Trophoblast cell (in vitro differentiated cells and primary cell): ENCODE results near the gene LBH.
"Not testable (repeated sequence)": the region's sequence is repeated elsewhere in the genome, so short reads cannot be mapped to it uniquely, and the experiment has no call there.

Source experiments
- DNase-seq, 2 donors: peaks; one replicate each; pipeline ENCODE4 v3.0.0-alpha.2; 2016
- H2AFZ ChIP-seq: 2 replicates; pipeline ENCODE4 v1.6.1; 2013; ENCODE audit warnings: low read length, moderate library complexity, mild to moderate bottlenecking; ENCODE audit not compliant: insufficient read depth, poor library complexity
- H2AK5ac ChIP-seq: 2 replicates; pipeline ENCODE4 v1.6.1; 2013; ENCODE audit warnings: mild to moderate bottlenecking, low read length
- H2BK120ac ChIP-seq: 2 replicates; pipeline ENCODE4 v1.6.1; 2013; ENCODE audit warnings: low read length, mild to moderate bottlenecking, moderate library complexity; ENCODE audit not compliant: insufficient read depth, poor library complexity
- H2BK12ac ChIP-seq: 2 replicates; pipeline ENCODE4 v1.6.1; 2013; ENCODE audit warnings: mild to moderate bottlenecking, low read length, moderate library complexity
- H2BK5ac ChIP-seq: 2 replicates; pipeline ENCODE4 v1.6.1; 2013; ENCODE audit warnings: low read length, low read depth, moderate library complexity, mild to moderate bottlenecking; ENCODE audit not compliant: poor library complexity
- H3K14ac ChIP-seq: 2 replicates; pipeline ENCODE4 v1.6.1; 2013; ENCODE audit warnings: mild to moderate bottlenecking, low read length
- H3K18ac ChIP-seq: 2 replicates; pipeline ENCODE4 v1.6.1; 2013; ENCODE audit warnings: mild to moderate bottlenecking, low read length
- H3K23ac ChIP-seq: 2 replicates; pipeline ENCODE4 v1.6.1; 2013; ENCODE audit warnings: low read length
- H3K27ac ChIP-seq: 2 replicates; pipeline ENCODE4 v1.5.1; 2013; ENCODE audit warnings: low read depth, mild to moderate bottlenecking, inconsistent platforms, low read length, moderate library complexity
- H3K27me3 ChIP-seq: 2 replicates; pipeline ENCODE4 v1.6.1; 2013; ENCODE audit warnings: inconsistent platforms, mild to moderate bottlenecking, low read length, moderate library complexity; ENCODE audit not compliant: insufficient read depth
- H3K36me3 ChIP-seq, 2 experiments: 1 replicate in 1 of 2; 2 replicates in 1 of 2; pipeline ENCODE4 v1.6.1; 2013; ENCODE audit warnings: low read length in 2 of 2, mild to moderate bottlenecking in 2 of 2, moderate library complexity in 1 of 2; ENCODE audit not compliant: insufficient read depth in 2 of 2, control insufficient read depth in 1 of 2
- H3K4ac ChIP-seq: 2 replicates; pipeline ENCODE4 v1.6.1; 2013; ENCODE audit warnings: low read depth, mild to moderate bottlenecking, low read length, moderate library complexity
- H3K4me1 ChIP-seq, 2 experiments: 1 replicate in 1 of 2; 2 replicates in 1 of 2; pipeline ENCODE4 v1.6.1; 2013; ENCODE audit warnings: low read length in 2 of 2, mild to moderate bottlenecking in 2 of 2, moderate library complexity in 1 of 2; ENCODE audit not compliant: insufficient read depth in 2 of 2, control insufficient read depth in 1 of 2
- H3K4me2 ChIP-seq: 2 replicates; pipeline ENCODE4 v1.6.1; 2013; ENCODE audit warnings: inconsistent platforms, mild to moderate bottlenecking, low read length, moderate library complexity
- H3K4me3 ChIP-seq: 2 replicates; pipeline ENCODE4 v1.5.1; 2013; ENCODE audit warnings: mild to moderate bottlenecking, low read depth, low read length, inconsistent platforms
- H3K79me1 ChIP-seq: one replicate; pipeline ENCODE4 v1.6.1; 2013; ENCODE audit warnings: low read length
- H3K79me2 ChIP-seq: 2 replicates; pipeline ENCODE4 v1.6.1; 2013; ENCODE audit warnings: low read length, mild to moderate bottlenecking; ENCODE audit not compliant: control insufficient read depth, insufficient read depth, poor library complexity
- H3K9ac ChIP-seq: 2 replicates; pipeline ENCODE4 v1.6.1; 2013; ENCODE audit warnings: mild to moderate bottlenecking, low read length
- H3K9me3 ChIP-seq: 2 replicates; pipeline ENCODE4 v1.6.1; 2013; ENCODE audit warnings: low read depth, mild to moderate bottlenecking, control low read depth, inconsistent platforms, low read length; ENCODE audit not compliant: insufficient read depth
- H4K12ac ChIP-seq: 2 replicates; pipeline ENCODE4 v1.6.1; 2013; ENCODE audit warnings: low read depth, mild to moderate bottlenecking, low read length, moderate library complexity
- H4K8ac ChIP-seq: 2 replicates; pipeline ENCODE4 v1.6.1; 2013; ENCODE audit warnings: low read depth, mild to moderate bottlenecking, low read length, moderate library complexity
- H4K91ac ChIP-seq: one replicate; pipeline ENCODE4 v1.6.1; 2013; ENCODE audit warnings: low read depth, mild to moderate bottlenecking, low read length, moderate library complexity
- WGBS: extraction: QIAGEN DNeasy Blood & Tissue Kit; methylation state at CpG from one replicate; pipeline ENCODE4 v1.1.7; 2013; ENCODE audit warnings: missing lambda C conversion rate; ENCODE audit not compliant: insufficient read length, insufficient coverage; ENCODE audit errors: extremely low coverage; 5-methylcytosine and 5-hydroxymethylcytosine counted together

The LBH gene

DNA sequence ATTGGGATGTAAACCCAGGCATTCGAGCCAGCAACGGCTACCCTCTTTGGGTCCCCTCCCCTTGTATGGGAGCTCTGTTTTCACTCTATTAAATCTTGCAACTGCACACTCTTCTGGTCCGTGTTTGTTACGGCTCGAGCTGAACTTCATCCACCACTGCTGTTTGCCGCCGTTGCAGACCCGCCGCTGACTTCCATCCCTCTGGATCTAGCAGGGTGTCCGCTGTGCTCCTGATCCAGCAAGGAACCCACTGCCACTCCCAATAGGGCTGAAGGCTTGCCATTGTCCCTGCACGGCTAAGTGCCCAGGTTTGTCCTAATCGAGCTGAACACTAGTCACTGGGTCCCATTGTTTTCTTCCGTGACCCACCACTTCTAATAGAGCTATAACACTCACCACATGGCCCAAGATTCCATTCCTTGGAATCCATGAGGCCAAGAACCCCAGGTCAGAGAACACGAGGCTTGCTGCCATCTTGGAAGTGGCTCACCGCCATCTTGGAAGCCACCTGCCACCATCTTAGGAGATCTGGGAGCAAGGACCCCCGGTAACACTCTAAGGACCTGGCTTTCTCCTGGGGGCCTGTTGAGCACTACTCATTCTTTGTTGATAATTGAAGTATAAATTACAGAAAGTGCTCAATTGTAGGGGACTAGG is 37.9 kb downstream of the LBH start:
- H3K9ac ChIP-seq, H3K4me3 ChIP-seq, H2AFZ ChIP-seq, H3K79me2 ChIP-seq, H3K4me1 ChIP-seq, H3K27me3 ChIP-seq, H4K12ac ChIP-seq, H3K9me3 ChIP-seq, H2BK5ac ChIP-seq, H4K91ac ChIP-seq, H3K14ac ChIP-seq, DNase-seq, H3K79me1 ChIP-seq, H3K27ac ChIP-seq, H4K8ac ChIP-seq, H3K4ac ChIP-seq, H3K4me2 ChIP-seq, H3K18ac ChIP-seq, H2AK5ac ChIP-seq, H2BK12ac ChIP-seq, H3K23ac ChIP-seq, H2BK120ac ChIP-seq, H3K36me3 ChIP-seq: not testable (repeated sequence)
- WGBS, result no CpG with 5 or more reads among the region's 16 CpGs

DNA sequence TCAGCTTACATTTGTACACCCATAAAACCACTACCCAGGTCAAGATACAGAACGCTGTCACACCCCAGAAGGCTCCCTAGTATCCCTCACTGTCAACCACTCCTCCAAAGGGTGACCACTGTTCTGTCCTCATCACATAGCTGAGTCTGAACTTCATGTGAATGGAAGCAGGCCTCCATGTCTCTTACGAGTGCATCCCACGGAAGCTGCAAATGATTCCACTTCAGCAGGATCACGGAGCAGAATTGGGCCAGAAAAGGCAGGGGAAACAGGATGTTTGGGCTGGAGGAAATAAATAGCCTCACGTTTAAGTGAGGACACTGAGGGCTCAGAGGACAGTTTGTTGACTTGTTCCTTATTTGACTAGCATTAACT is 38.4 kb downstream of the LBH start:
- no peak overlapping the region for H3K4me3 ChIP-seq
- H3K18ac ChIP-seq, result no peak overlapping the region
- no peaks in the 10 kb centered on the region for H3K79me1 ChIP-seq
- H2BK12ac ChIP-seq, result no peak overlapping the region
- H3K79me2 ChIP-seq, result no peaks in the 10 kb centered on the region
- H3K23ac ChIP-seq, result no peak overlapping the region
- WGBS, result no CpG with 5 or more reads among the region's 5 CpGs
- H3K4me2 ChIP-seq, result no peak overlapping the region
- no peak overlapping the region for H3K9ac ChIP-seq
- H3K9me3 ChIP-seq, result no peaks in the 10 kb centered on the region
- no peak overlapping the region for H4K8ac ChIP-seq
- H3K27ac ChIP-seq, result no peak overlapping the region
- H4K12ac ChIP-seq, result no peak overlapping the region
- H2AFZ ChIP-seq, result no peak overlapping the region
- peaks cover 8 to 9% of the 10 kb centered on the region in 2 experiments for H3K4me1 ChIP-seq
- H4K91ac ChIP-seq, result no peak overlapping the region
- H2AK5ac ChIP-seq, result no peak overlapping the region
- H3K4ac ChIP-seq, result no peak overlapping the region
- H2BK5ac ChIP-seq, result no peak overlapping the region
- H3K14ac ChIP-seq, result no peak overlapping the region
- no peaks in the 10 kb centered on the region for H3K27me3 ChIP-seq
- no peak overlapping the region for H2BK120ac ChIP-seq
- no peak for DNase-seq
- H3K36me3 ChIP-seq, result no peaks in the 10 kb centered on the region

DNA sequence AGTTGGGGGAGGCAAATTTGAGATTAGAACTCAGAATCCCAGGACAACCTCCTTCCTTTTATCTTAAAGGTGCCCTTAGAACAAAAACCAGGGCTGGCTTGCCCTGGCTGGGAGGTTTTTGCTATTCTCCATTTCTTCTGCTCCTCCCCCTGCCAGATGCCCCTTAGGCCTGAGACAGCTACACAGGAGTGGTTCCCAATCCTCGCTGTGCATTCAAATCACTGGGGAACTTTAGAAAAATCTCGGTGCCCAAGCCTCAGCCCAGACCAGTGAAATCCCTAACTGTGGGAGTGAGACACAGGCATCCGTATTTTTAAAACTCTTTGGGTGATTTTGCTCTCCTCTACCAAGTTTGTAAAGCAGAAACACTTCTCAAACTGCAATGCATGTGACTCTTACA is 38.8 kb downstream of the LBH start:
- Histone ChIP-seq H4K12ac (no peak overlapping the region), H3K27ac (no peak overlapping the region), H3K14ac (no peak overlapping the region), H3K9me3 (no peaks in the 10 kb centered on the region), H3K79me2 (no peaks in the 10 kb centered on the region), H2AFZ (no peak overlapping the region), H3K79me1 (no peaks in the 10 kb centered on the region), H3K4me3 (no peak overlapping the region), H2BK5ac (no peak overlapping the region), H3K23ac (no peak overlapping the region), H3K18ac (no peak overlapping the region), H4K8ac (no peak overlapping the region), H3K27me3 (no peaks in the 10 kb centered on the region), H3K36me3 (no peaks in the 10 kb centered on the region), H3K4me2 (no peak overlapping the region), H2BK12ac (no peak overlapping the region), H3K4ac (no peak overlapping the region), H3K9ac (no peak overlapping the region), H4K91ac (no peak overlapping the region), H2BK120ac (no peak overlapping the region), H2AK5ac (no peak overlapping the region), H3K4me1 (peaks cover 8 to 9% of the 10 kb centered on the region in 2 experiments)
- no CpG with 5 or more reads among the region's 3 CpGs for WGBS
- no peak for DNase-seq

DNA sequence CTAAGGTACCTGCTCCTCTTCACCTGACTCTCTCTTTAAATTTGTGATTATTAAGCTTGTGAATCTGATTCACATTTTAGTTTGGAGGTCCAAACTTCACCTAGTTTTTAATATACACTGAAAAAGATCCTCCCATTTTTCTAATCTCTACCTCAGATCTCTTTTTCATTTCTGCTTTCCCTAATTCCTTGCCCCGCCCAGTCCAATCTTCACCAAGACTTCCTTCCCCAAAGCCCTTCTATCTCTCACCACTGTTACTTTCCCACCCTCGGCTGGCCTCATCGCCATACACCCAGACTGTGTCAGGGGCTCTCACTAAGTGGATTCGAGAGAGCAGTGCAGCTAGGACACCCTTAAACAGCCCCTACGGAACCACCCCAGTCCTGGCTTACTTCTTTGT is 40.0 kb downstream of the LBH start:
- no peak overlapping the region for H2AK5ac ChIP-seq
- no peak overlapping the region for H3K14ac ChIP-seq
- H3K4ac ChIP-seq, result no peak overlapping the region
- no peaks in the 10 kb centered on the region for H3K9me3 ChIP-seq
- peaks cover 8 to 9% of the 10 kb centered on the region in 2 experiments for H3K4me1 ChIP-seq
- H3K79me1 ChIP-seq, result no peaks in the 10 kb centered on the region
- H2BK5ac ChIP-seq, result no peak overlapping the region
- WGBS, result no CpG with 5 or more reads among the region's 5 CpGs
- H4K8ac ChIP-seq, result no peak overlapping the region
- H3K79me2 ChIP-seq, result no peaks in the 10 kb centered on the region
- no peak overlapping the region for H4K91ac ChIP-seq
- no peak overlapping the region for H3K23ac ChIP-seq
- no peaks in the 10 kb centered on the region for H3K27me3 ChIP-seq
- no peak overlapping the region for H4K12ac ChIP-seq
- no peak overlapping the region for H2BK120ac ChIP-seq
- no peak overlapping the region for H3K27ac ChIP-seq
- H3K4me2 ChIP-seq, result no peak overlapping the region
- no peak overlapping the region for H3K18ac ChIP-seq
- no peak for DNase-seq
- no peaks in the 10 kb centered on the region for H3K36me3 ChIP-seq
- no peak overlapping the region for H3K4me3 ChIP-seq
- no peak overlapping the region for H3K9ac ChIP-seq
- no peak overlapping the region for H2AFZ ChIP-seq
- H2BK12ac ChIP-seq, result no peak overlapping the region
